ENCODE results near the gene OR51E2. TPM values are rescaled to one million over a fixed set of nuclear protein-coding genes. Genes with fewer than 3 reads are reported as not detected.

The OR51E2 gene
- total and polyA plus RNA-seq, 2 experiments from 2014 or later = 0.30 to 0.57 TPM

- no peak for DNase-seq (ENCODE audit: low spot score)
- H4K20me1 ChIP-seq (ENCODE audit: insufficient read depth, poor library complexity, severe bottlenecking) = no peaks in the 10 kb centered on the region
- H3K9me2 ChIP-seq (replicated peaks; ENCODE audit: insufficient read depth) = no peaks in the 10 kb centered on the region
- peaks cover 2% of the 10 kb centered on the region for H3K4me1 ChIP-seq (ENCODE audit: insufficient read depth)
- no peaks in the 10 kb centered on the region for H3K9me3 ChIP-seq (ENCODE audit: low read depth)
- H3K79me2 ChIP-seq = no peaks in the 10 kb centered on the region
- H3K4me2 ChIP-seq = no peak overlapping the region
- no peak overlapping the region for H2AFZ ChIP-seq
- no peak overlapping the region for H3K27ac ChIP-seq
- no peak overlapping the region for H3K4me3 ChIP-seq
- WGBS (ENCODE audit: low lambda C conversion rate, missing lambda C conversion rate) = 85% methylated on average over 2 of the region's 2 CpGs
- H3K27me3 ChIP-seq = no peaks in the 10 kb centered on the region
- H3K36me3 ChIP-seq (replicated peaks; ENCODE audit: insufficient read depth, low read depth) = no peaks in the 10 kb centered on the region
- no peak for TF ChIP-seq EZH2phosphoT487 (IDR thresholded peaks at IDR 0.05; ENCODE audit: low read depth, severe bottlenecking, unreplicated experiment)
- no peak for TF ChIP-seq CTCF (IDR thresholded peaks at IDR 0.05; ENCODE audit: poor library complexity)
- TF ChIP-seq EZH2 (IDR thresholded peaks at IDR 0.05; ENCODE audit: borderline replicate concordance) = no peak
These were observed 25.9 kb downstream of the OR51E2 start for GRCh38 chr11:4671741-4672140.

GRCh38 chr11:4665424-4665823 is 32.2 kb downstream of the OR51E2 start:
- Histone ChIP-seq H2AFZ (no peak overlapping the region), H3K36me3 (replicated peaks; ENCODE audit: insufficient read depth, low read depth) (no peaks in the 10 kb centered on the region), H3K27ac (no peak overlapping the region), H3K4me1 (ENCODE audit: insufficient read depth) (no peaks in the 10 kb centered on the region), H3K79me2 (no peaks in the 10 kb centered on the region), H3K9me3 (ENCODE audit: low read depth) (no peaks in the 10 kb centered on the region), H3K4me2 (no peak overlapping the region), H3K9me2 (replicated peaks; ENCODE audit: insufficient read depth) (no peaks in the 10 kb centered on the region), H4K20me1 (ENCODE audit: insufficient read depth, poor library complexity, severe bottlenecking) (no peaks in the 10 kb centered on the region), H3K4me3 (no peak overlapping the region), H3K27me3 (no peaks in the 10 kb centered on the region)
- DNase-seq (ENCODE audit: low spot score) = no peak
- WGBS (ENCODE audit: low lambda C conversion rate, missing lambda C conversion rate) = 77% methylated on average over 2 of the region's 2 CpGs
- TF ChIP-seq EZH2phosphoT487 (IDR thresholded peaks at IDR 0.05; ENCODE audit: low read depth, severe bottlenecking, unreplicated experiment) (no peak), EZH2 (IDR thresholded peaks at IDR 0.05; ENCODE audit: borderline replicate concordance) (no peak), CTCF (IDR thresholded peaks at IDR 0.05; ENCODE audit: poor library complexity) (no peak)

GRCh38 chr11:4664786-4665185 is 32.9 kb downstream of the OR51E2 start:
- H3K4me3 ChIP-seq = no peak overlapping the region
- no peaks in the 10 kb centered on the region for H3K27me3 ChIP-seq
- DNase-seq (ENCODE audit: low spot score) = no peak
- H2AFZ ChIP-seq = no peak overlapping the region
- no peaks in the 10 kb centered on the region for H3K36me3 ChIP-seq (replicated peaks; ENCODE audit: insufficient read depth, low read depth)
- WGBS (ENCODE audit: low lambda C conversion rate, missing lambda C conversion rate) = 66% methylated on average over 3 of the region's 3 CpGs
- no peaks in the 10 kb centered on the region for H3K4me1 ChIP-seq (ENCODE audit: insufficient read depth)
- H3K9me2 ChIP-seq (replicated peaks; ENCODE audit: insufficient read depth) = no peaks in the 10 kb centered on the region
- H3K27ac ChIP-seq = no peak overlapping the region
- no peaks in the 10 kb centered on the region for H3K9me3 ChIP-seq (ENCODE audit: low read depth)
- TF ChIP-seq EZH2 (IDR thresholded peaks at IDR 0.05; ENCODE audit: borderline replicate concordance) (no peak), EZH2phosphoT487 (IDR thresholded peaks at IDR 0.05; ENCODE audit: low read depth, severe bottlenecking, unreplicated experiment) (no peak), CTCF (IDR thresholded peaks at IDR 0.05; ENCODE audit: poor library complexity) (no peak)
- no peaks in the 10 kb centered on the region for H3K79me2 ChIP-seq
- H3K4me2 ChIP-seq = no peak overlapping the region
- H4K20me1 ChIP-seq (ENCODE audit: insufficient read depth, poor library complexity, severe bottlenecking) = no peaks in the 10 kb centered on the region

- Histone ChIP-seq H3K4me1 (ENCODE audit: insufficient read depth) (peaks cover 5% of the 10 kb centered on the region), H3K79me2 (no peaks in the 10 kb centered on the region), H3K4me2 (no peak overlapping the region), H2AFZ (no peak overlapping the region), H3K9me3 (ENCODE audit: low read depth) (no peaks in the 10 kb centered on the region), H3K4me3 (no peak overlapping the region), H3K9me2 (replicated peaks; ENCODE audit: insufficient read depth) (no peaks in the 10 kb centered on the region), H3K27me3 (no peaks in the 10 kb centered on the region), H3K36me3 (replicated peaks; ENCODE audit: insufficient read depth, low read depth) (no peaks in the 10 kb centered on the region), H4K20me1 (ENCODE audit: insufficient read depth, poor library complexity, severe bottlenecking) (no peaks in the 10 kb centered on the region), H3K27ac (no peak overlapping the region)
- no peak for DNase-seq (ENCODE audit: low spot score)
- TF ChIP-seq EZH2phosphoT487 (IDR thresholded peaks at IDR 0.05; ENCODE audit: low read depth, severe bottlenecking, unreplicated experiment) (no peak), EZH2 (IDR thresholded peaks at IDR 0.05; ENCODE audit: borderline replicate concordance) (no peak), CTCF (IDR thresholded peaks at IDR 0.05; ENCODE audit: poor library complexity) (no peak)
- WGBS (ENCODE audit: low lambda C conversion rate, missing lambda C conversion rate) = 86% methylated on average over 3 of the region's 3 CpGs
These were observed 33.5 kb downstream of the OR51E2 start for GRCh38 chr11:4664183-4664582.
